GM03348 (cell line): Measurements from ENCODE around the gene DNAH7.

Experiments used
- DNase-seq: peaks from one replicate; pipeline ENCODE4 v3.0.0; 2012; ENCODE audit warnings: low spot score

DNAH7 gene

GRCh38 chr2:195863121-195863520 lies 205.5 kb downstream of the DNAH7 start:
- DNase-seq, result no peak

- DNase-seq, result peak; percentile 74
Observed at GRCh38 chr2:195861821-195862220, 206.8 kb downstream of the DNAH7 start.

DNA sequence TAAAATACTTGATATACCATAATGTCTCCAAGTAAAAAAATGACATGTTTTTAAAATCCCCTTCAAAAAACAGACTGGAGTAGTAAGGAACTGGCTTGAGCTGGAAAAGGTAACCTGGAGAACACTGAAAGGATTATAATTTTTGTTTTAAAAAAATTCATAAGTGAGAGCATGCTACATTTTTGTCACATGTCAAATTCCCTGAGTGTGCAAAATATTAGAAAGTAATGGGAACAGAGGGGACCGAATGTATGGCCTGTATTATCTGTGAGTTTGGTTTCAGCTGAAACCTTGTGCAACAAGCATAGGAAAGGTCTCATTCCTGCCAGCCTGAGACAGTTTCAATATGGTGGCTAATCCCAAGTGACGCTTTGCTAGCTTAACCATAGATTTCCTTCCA lies 209.1 kb downstream of the DNAH7 start:
- no peak for DNase-seq

DNA sequence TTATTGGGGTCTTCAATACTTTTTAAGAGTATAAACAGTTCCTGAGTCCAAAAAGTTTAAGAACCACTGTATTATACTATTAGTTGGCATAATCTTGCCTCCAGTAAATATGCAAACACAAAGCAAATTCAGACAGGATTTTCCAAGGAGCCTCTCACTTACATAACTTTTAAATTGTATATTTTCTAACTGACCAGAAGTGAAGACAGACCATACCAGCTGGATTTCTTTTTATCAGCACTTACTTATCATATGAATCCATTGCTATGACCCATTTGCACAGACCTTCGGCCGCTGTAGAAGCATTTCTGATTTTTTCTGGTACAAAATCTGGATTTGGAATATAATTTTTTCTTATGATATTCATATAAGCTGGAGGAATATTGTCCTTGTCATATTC lies 211.5 kb downstream of the DNAH7 start:
- DNase-seq, result no peak

- no peak for DNase-seq
Observed at GRCh38 chr2:195850764-195851163, 217.9 kb downstream of the DNAH7 start.

DNA sequence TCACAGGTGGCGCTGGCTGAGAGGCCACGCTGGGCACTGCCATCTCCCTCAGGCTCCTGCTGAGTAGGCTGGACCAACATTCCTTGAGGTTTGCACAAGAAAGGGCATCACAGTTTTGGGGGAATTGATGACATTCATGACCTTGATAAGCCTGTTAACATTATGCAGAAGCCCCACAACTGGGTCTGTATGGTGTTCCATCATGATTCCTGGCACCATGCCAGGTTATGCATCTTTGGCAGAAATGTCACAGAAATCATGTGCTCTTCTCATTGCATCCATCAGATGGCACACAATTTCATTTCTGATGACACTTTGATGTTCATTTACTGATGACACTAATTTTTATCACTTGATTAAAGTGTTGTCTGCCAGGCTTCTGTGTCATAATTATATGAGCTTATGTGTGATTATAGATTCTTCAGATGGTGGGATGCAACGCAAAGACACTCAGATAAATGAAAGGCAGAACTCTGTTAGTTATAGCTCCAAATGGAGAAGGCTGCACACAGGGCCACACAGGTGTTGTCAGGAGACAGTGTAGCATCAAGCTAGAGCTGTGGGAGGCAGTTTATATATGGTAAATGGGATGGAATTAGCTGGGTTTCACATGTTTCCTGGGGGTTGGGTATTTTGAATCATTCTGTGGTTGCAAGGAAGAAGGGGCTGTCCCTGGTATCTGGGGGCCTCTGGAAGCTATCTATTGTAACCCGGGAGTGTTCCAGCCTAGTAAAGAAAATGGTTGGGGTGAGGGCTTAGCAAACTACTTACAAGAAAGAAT lies 220.3 kb downstream of the DNAH7 start:
- DNase-seq, result no peak

DNA sequence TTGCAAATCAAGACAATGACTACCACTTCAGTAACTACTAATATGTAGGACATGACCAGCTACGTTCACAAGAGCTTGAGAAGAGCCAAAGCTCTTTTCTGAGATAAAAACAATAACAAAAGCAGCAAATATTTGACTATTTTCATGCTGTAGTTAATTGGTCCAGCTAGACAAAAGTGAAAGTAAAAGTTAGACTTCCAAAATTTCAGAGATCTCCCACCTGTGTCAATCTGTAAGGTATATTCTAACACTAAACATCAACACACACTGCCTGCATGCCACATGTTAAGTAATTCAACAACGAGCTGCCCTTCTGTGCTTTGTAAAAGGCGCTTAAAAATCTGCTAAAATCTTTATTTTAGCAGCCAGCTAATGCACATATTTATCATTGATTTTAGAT lies 225.7 kb downstream of the DNAH7 start:
- DNase-seq, result no peak

GRCh38 chr2:195838002-195838401 lies 230.6 kb downstream of the DNAH7 start:
- DNase-seq, result peak; percentile 53

GRCh38 chr2:195836002-195836401 lies 232.6 kb downstream of the DNAH7 start:
- no peak for DNase-seq

- DNase-seq, result no peak
Observed at GRCh38 chr2:195834836-195835235, 233.8 kb downstream of the DNAH7 start.

DNA sequence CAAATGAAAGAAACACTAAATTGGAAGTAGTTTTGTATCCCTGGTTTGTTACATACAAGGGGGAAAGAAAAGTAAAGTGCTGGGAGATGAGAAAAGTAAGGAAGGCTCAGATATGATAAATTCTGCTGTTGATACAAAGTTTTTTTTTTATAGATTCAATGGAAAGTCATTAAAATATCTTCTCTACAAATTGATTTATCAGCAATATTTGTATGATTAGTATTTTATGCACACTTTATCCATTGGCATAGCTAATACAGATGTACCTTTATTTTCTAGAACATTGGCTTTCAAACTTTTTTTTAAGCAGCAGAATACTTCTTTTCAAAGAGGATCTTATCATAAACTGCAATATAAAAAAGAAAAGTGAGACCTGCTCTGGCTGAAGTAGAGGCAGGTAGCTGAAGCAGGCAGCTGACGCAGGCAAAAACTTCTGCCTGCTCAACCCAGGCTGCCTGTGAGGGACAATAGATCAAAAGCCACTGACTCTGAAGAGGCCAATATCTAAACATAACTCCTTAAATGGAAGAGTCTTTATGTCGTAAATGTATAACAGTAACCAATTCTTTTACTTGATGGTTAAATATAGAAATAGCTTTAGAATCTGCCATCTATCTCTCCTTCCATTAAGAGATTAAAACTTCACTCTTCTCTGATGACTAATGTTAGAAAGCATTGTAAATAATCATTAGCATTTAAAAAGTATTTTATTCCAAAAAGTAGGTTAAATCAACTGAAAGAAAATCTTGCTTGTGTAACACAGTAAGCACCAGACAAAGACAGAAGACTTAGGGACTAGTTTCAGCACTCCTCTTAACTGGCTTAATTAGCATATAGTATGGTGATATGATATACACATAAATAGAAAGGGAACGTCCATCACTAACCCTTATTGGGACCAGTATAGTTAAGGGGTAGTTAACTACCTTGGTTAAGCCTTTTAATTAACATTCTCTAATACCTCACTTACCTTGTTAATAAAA lies 237.4 kb downstream of the DNAH7 start:
- DNase-seq, result no peak

DNA sequence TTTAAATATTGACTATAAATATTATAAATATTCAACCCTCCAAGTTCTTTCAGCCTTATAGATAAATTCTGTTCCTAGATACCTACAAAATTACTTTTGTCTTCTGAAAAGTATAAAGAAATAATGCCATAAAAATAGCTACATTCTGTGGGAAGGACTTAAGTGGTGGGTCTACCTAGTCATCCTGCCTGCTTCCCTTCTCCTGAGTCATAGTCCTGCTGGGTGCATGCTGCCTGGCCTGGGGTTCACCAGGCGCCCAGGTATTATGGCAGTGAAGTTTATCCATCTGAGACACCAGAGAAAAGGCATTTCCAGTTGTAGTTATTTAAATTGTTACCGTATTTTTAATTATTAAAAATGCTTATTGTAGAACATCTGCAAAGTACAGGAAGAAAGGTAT lies 244.2 kb downstream of the DNAH7 start:
- DNase-seq, result no peak

DNA sequence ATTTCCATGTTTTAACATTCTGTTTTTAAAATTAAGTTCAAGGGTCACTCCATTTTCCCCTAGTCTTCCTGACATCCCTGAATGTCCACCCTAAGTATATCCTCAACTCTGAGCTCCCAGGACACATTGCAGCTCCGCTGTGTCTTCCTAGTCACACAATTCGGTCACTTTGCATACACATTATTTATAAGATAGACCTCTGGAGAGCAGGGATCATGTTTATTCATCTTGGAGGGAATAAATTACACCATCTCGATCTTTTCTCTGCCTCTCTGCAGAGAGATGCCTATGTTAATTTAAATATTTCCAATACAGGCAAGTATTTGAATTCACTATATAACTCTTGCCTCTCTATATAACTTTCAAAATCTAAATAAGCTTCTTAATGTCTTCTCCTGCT lies 245.4 kb downstream of the DNAH7 start:
- no peak for DNase-seq

GRCh38 chr2:195821566-195821932 lies 247.1 kb downstream of the DNAH7 start:
- DNase-seq, result no peak

- DNase-seq, result no peak
Observed at GRCh38 chr2:195820867-195821565, 247.6 kb downstream of the DNAH7 start.

- peak; percentile 56 for DNase-seq
Observed at GRCh38 chr2:195820373-195820772, 248.3 kb downstream of the DNAH7 start.

GRCh38 chr2:195819276-195819675 lies 249.4 kb downstream of the DNAH7 start:
- no peak for DNase-seq

- no peak for DNase-seq
Observed at GRCh38 chr2:195818526-195818925, 250.1 kb downstream of the DNAH7 start.

GRCh38 chr2:195818106-195818505 lies 250.5 kb downstream of the DNAH7 start:
- no peak for DNase-seq

- DNase-seq, result no peak
Observed at GRCh38 chr2:195815083-195815482, 253.6 kb downstream of the DNAH7 start.

DNA sequence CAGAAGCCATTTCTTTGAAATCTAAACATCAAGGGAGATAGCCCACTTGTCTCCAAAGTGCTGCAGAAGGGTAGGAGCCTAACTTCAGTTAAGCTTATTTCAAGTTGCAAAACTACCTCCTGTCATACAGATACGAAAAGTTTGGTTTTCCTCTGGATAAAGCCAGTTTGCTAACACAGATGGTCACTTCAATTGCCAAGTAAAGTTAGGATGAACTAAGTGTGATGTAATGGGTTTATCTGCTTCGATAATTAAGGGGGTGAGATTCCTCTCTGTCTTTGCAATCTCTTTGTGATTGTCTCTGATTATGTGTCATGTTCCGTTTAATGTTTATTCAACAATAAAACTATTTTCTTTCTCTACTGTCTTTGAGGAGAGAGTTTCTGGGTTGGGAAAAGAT lies 255.2 kb downstream of the DNAH7 start:
- peak; percentile 11 for DNase-seq

DNA sequence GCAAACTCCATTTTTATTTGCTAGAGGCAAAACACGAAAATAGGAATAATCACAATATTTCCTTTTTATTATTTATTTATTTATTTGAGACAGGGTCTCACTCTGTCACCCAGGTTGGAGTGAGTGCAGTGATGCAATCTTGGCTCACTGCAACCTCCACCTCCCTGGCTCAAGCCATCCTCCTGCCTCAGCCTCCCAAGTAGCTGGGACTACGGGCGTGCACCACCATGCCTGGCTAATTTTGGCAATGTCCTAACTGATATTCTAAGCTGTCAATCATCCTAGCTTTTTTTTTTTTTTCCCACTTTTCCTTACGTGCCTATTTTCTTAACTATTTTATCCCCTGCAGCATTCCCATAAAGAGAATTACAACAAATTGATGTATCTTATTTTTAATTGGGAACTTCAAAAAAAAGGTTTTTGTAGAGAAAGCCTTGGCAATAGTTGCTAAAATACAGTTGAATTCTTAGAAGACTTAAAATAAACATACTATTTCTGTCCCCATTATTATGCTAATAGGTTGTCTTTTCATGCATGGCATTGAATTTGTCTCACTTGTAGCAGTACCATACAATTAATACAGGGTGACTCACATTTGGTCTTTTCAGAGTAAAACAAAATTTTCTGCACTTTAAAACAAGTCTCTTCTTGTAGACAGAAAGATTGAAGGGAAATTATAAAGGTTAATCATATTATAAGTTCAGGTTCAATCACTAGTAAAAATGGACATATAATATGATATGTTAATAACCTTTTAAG lies 258.1 kb downstream of the DNAH7 start:
- DNase-seq, result no peak
